NCI-H748 treated with DMSO at 0.1 percent for 48 hours (cell line): ENCODE measurements around the gene C2orf74.
A peak's percentile ranks its signal among the peaks of the same experiment; 100 is the strongest.
"Not testable (repeated sequence)": the region's sequence is repeated elsewhere in the genome, so short reads cannot be mapped to it uniquely, and the experiment has no call there.

ENCODE experiments used
- DNase-seq: peaks from one replicate; lab custom pipeline; 2025; lab: John Stamatoyannopoulos, UW

Gene C2orf74

GRCh38 chr2:61161888-61162287 lies at the start of gene C2orf74:
Gene C2orf74 (plus strand): TSS chr2:61162188. CDS start chr2:61162515, 327 bp downstream.
- DNase-seq = no peak

- no peak for DNase-seq
These were observed 47.8 kb upstream of the C2orf74 start for GRCh38 chr2:61114147-61114546.

- no peak for DNase-seq
These were observed 45.7 kb upstream of the C2orf74 start for GRCh38 chr2:61116302-61116701.

- DNase-seq = no peak
These were observed 44.5 kb upstream of the C2orf74 start for GRCh38 chr2:61117534-61117933.

GRCh38 chr2:61125123-61125710 lies 36.8 kb upstream of the C2orf74 start:
- DNase-seq = no peak

GRCh38 chr2:61125798-61126197 lies 36.2 kb upstream of the C2orf74 start:
- no peak for DNase-seq

GRCh38 chr2:61128122-61128521 lies 33.9 kb upstream of the C2orf74 start:
- DNase-seq = not testable (repeated sequence)

GRCh38 chr2:61134141-61134540 lies 27.8 kb upstream of the C2orf74 start:
- DNase-seq = no peak

- DNase-seq = no peak
These were observed 26.5 kb upstream of the C2orf74 start for GRCh38 chr2:61135510-61135909.

- no peak for DNase-seq
These were observed 23.1 kb upstream of the C2orf74 start for GRCh38 chr2:61138859-61139258.

GRCh38 chr2:61141151-61141550 lies 20.8 kb upstream of the C2orf74 start:
- DNase-seq = no peak

- peak; percentile 90 for DNase-seq
These were observed 17.2 kb upstream of the C2orf74 start for GRCh38 chr2:61144697-61145268.

- no peak for DNase-seq
These were observed 16.0 kb upstream of the C2orf74 start for GRCh38 chr2:61145990-61146389.

GRCh38 chr2:61148091-61148490 lies 13.9 kb upstream of the C2orf74 start:
- not testable (repeated sequence) for DNase-seq

GRCh38 chr2:61149074-61149473 lies 12.9 kb upstream of the C2orf74 start:
- DNase-seq = no peak

- DNase-seq = no peak
These were observed 10.6 kb upstream of the C2orf74 start for GRCh38 chr2:61151436-61151835.

- DNase-seq = no peak
These were observed 4.5 kb upstream of the C2orf74 start for GRCh38 chr2:61157371-61158003.

GRCh38 chr2:61158356-61158955 lies 3.5 kb upstream of the C2orf74 start:
- DNase-seq = no peak

- DNase-seq = no peak
These were observed 733 bp downstream of the C2orf74 start for GRCh38 chr2:61162721-61163120.

- DNase-seq = not testable (repeated sequence)
These were observed 3.1 kb downstream of the C2orf74 start for GRCh38 chr2:61165082-61165481.

GRCh38 chr2:61165946-61166345 lies 4.0 kb downstream of the C2orf74 start:
- DNase-seq = no peak

GRCh38 chr2:61167579-61167978 lies 5.6 kb downstream of the C2orf74 start:
- DNase-seq = no peak

- DNase-seq = no peak
These were observed 10.7 kb downstream of the C2orf74 start for GRCh38 chr2:61172671-61173070.
